Measurements from ENCODE around the gene SLCO4C1. TPM values are rescaled to one million over a fixed set of nuclear protein-coding genes. Genes with fewer than 3 reads are reported as not detected.

Gene SLCO4C1
- 0.02 TPM in 1 of 2 replicates, not detected in the other for polyA plus RNA-seq (2012; rRNA removed)
- polyA plus RNA-seq (2012; cell fraction: cytosol; rRNA removed) = under 0.01 and 0.01 TPM in 2 replicates
- not detected in 2 replicates for polyA plus RNA-seq (2012; cell fraction: nucleus; rRNA removed)

GRCh38 chr5:102296178-102296817 lies at the start of gene SLCO4C1:
TSS of gene SLCO4C1 (minus strand) at chr5:102296284. CDS start at chr5:102296262, 22 bp downstream.
- Histone ChIP-seq H3K4me2 (peak within 1 kb of the TSS; percentile 75), H3K9me2 (no peaks in the 10 kb centered on the region), H3K27me3 (ENCODE audit: insufficient read depth) (no peaks in the 10 kb centered on the region), H3K4me3 (ENCODE audit: low read depth in 2 of 2, low read length in 1 of 2) (peak within 1 kb of the TSS; percentile 53 to 59), H3F3A (replicated peaks; ENCODE audit: insufficient read depth) (no peaks in the 10 kb centered on the region), H3K9me3 (no peaks in the 10 kb centered on the region), H4K20me1 (ENCODE audit: insufficient read depth) (no peaks in the 10 kb centered on the region), H2AFZ (ENCODE audit: low read depth) (peak within 1 kb of the TSS; percentile 83; the same call in 1 of the 2 replicates), H3K36me3 (replicated peaks in 1 of 2; ENCODE audit: control insufficient read depth in 1 of 2, insufficient read depth in 2 of 2, low read length in 1 of 2) (no peaks in the 10 kb centered on the region), H3K27ac (ENCODE audit: low read depth in 2 of 2, low read length in 1 of 2) (no peak within 1 kb of the TSS; a peak in 1 of 4 replicates), H3K4me1 (ENCODE audit: control insufficient read depth in 1 of 2, insufficient read depth in 2 of 2, low read depth in 1 of 2, low read length in 1 of 2) (peaks cover 0 to 5% of the 10 kb centered on the region in 2 experiments; a peak in 1 of 4 replicates), H3K9ac (no peak within 1 kb of the TSS), H3K79me2 (ENCODE audit: insufficient read depth) (no peaks in the 10 kb centered on the region)
- DNase-seq = peak; percentile 91
- 50% methylated on average over 3 of the region's 42 CpGs for WGBS (ENCODE audit: low lambda C conversion rate)
- TF ChIP-seq RAD21 (IDR thresholded peaks at IDR 0.05; ENCODE audit: low read length) (peak; percentile 53), JUND (IDR thresholded peaks at IDR 0.05) (no peak), USF2 (IDR thresholded peaks at IDR 0.05; ENCODE audit: borderline replicate concordance, low read depth, low read length) (no peak), MAX (IDR thresholded peaks at IDR 0.05; ENCODE audit: low read depth) (0 out of 2 replicates have a peak, but pooled peaks have one; percentile 14), YY1 (IDR thresholded peaks at IDR 0.05; ENCODE audit: low read depth) (no peak), CTCF (IDR thresholded peaks at IDR 0.05) (peak; percentile 58), SMC3 (IDR thresholded peaks at IDR 0.05; ENCODE audit: low read depth, low read length) (peak; percentile 43; the same call in 1 of the 2 replicates)
- ChIA-PET POLR2A (no interaction called here), CTCF (interaction anchor here (0.6 to 3.5 kb wide), 32 partner anchors 8 to 1586 kb away, joined by 3 to 30 read pairs (median 4); no protein-coding TSS in a partner anchor)

- DNase-seq = peak; percentile 38
- TF ChIP-seq SIN3A (IDR thresholded peaks at IDR 0.05; ENCODE audit: borderline replicate concordance, low read depth, low read length) = no peak
- TF ChIP-seq CTCF (IDR thresholded peaks at IDR 0.05) = no peak
- no peak for TF ChIP-seq USF1 (IDR thresholded peaks at IDR 0.05; ENCODE audit: borderline replicate concordance, low read depth)
- TF ChIP-seq PBX3 (IDR thresholded peaks at IDR 0.05) = no peak
- TF ChIP-seq SMC3 (IDR thresholded peaks at IDR 0.05; ENCODE audit: low read depth, low read length) = no peak
- no peak for TF ChIP-seq MEF2A (IDR thresholded peaks at IDR 0.05; ENCODE audit: borderline replicate concordance, low read depth)
- no peak for TF ChIP-seq RXRA (IDR thresholded peaks at IDR 0.05; ENCODE audit: borderline replicate concordance, low read depth)
- no peak for TF ChIP-seq NFIC (IDR thresholded peaks at IDR 0.05; ENCODE audit: borderline replicate concordance)
- TF ChIP-seq RAD21 (IDR thresholded peaks at IDR 0.05; ENCODE audit: low read length) = peak; percentile 20; the same call in 1 of the 2 replicates
- no peak for TF ChIP-seq IRF3 (IDR thresholded peaks at IDR 0.05; ENCODE audit: low read depth, low read length)
- TF ChIP-seq POLR2AphosphoS5 (IDR thresholded peaks at IDR 0.05; ENCODE audit: low read depth, low read length) = no peak
- no peak for TF ChIP-seq NRF1 (IDR thresholded peaks at IDR 0.05; ENCODE audit: low read depth, low read length)
Measured at GRCh38 chr5:102341681-102342288, 45.7 kb upstream of the SLCO4C1 start.

More at GRCh38 chr5:102341681-102342288, 45.7 kb upstream of the SLCO4C1 start:
- H3K79me2 ChIP-seq (ENCODE audit: insufficient read depth) = no peaks in the 10 kb centered on the region
- CTCF ChIA-PET = interaction anchor here (0.8 to 2.4 kb wide), 2 partner anchors 45 to 55 kb away, joined by 3 to 8 read pairs; partner anchors contain the start of gene SLCO4C1
- H3K9me2 ChIP-seq = no peaks in the 10 kb centered on the region
- no peaks in the 10 kb centered on the region for H3F3A ChIP-seq (replicated peaks; ENCODE audit: insufficient read depth)
- POLR2A ChIA-PET = no interaction called here
- H3K27ac ChIP-seq (ENCODE audit: low read depth in 2 of 2, low read length in 1 of 2) = peak overlapping the region in 1 of 2 experiments; percentile 53; a peak in 2 of 4 replicates
- WGBS (ENCODE audit: low lambda C conversion rate) = 0% methylated on average over 2 of the region's 2 CpGs
- H3K9me3 ChIP-seq = no peaks in the 10 kb centered on the region
- peaks cover 0 to 6% of the 10 kb centered on the region in 2 experiments; a peak in 2 of 4 replicates for H3K4me1 ChIP-seq (ENCODE audit: control insufficient read depth in 1 of 2, insufficient read depth in 2 of 2, low read depth in 1 of 2, low read length in 1 of 2)
- no peak overlapping the region for H3K4me2 ChIP-seq
- H3K27me3 ChIP-seq (ENCODE audit: insufficient read depth) = no peaks in the 10 kb centered on the region
- H3K36me3 ChIP-seq (replicated peaks in 1 of 2; ENCODE audit: control insufficient read depth in 1 of 2, insufficient read depth in 2 of 2, low read length in 1 of 2) = no peaks in the 10 kb centered on the region
- H3K4me3 ChIP-seq (ENCODE audit: low read depth in 2 of 2, low read length in 1 of 2) = no peak overlapping the region
- no peak overlapping the region for H2AFZ ChIP-seq (ENCODE audit: low read depth)
- H3K9ac ChIP-seq = no peak overlapping the region
- H4K20me1 ChIP-seq (ENCODE audit: insufficient read depth) = no peaks in the 10 kb centered on the region

Data from SK-N-SH (cell line).